Activated CD8-positive, alpha-beta memory T cell treated with anti-CD3 and anti-CD28 coated beads, Interleukin-2, amount 10 ng/mL, durations not matched to agents 7 days and 5 days (primary cell): ENCODE measurements around the gene FUBP3. TPM values are rescaled to one million over a fixed set of nuclear protein-coding genes. Genes with fewer than 3 reads are reported as not detected.

Source experiments
- ATAC-seq: fragments of 150-1000 bp; cut with Tn5 transposase; one replicate; pipeline ENCODE4 v1.10.0; 2021; ENCODE audit warnings: moderate library complexity
- CTCF ChIA-PET: fragments of 350-600 bp; sonication (Branson Sonifier 250); formaldehyde crosslinking; loops from one replicate; lab custom pipeline; 2021; ENCODE audit warnings: antibody characterized with exemption; lab: Charles Lee
- DNase-seq: peaks from one replicate; pipeline ENCODE4 v3.0.0-alpha.2; 2020
- H3K27ac Mint-ChIP-seq: one replicate; pipeline ENCODE4 v1.8.0; 2021; ENCODE audit warnings: mild to moderate bottlenecking, mixed read lengths
- H3K27me3 Mint-ChIP-seq: one replicate; pipeline ENCODE4 v1.8.0; 2021; ENCODE audit warnings: mixed read lengths
- H3K36me3 Mint-ChIP-seq: one replicate; pipeline ENCODE4 v1.8.0; 2021; ENCODE audit warnings: mild to moderate bottlenecking, mixed read lengths
- H3K4me1 Mint-ChIP-seq: one replicate; pipeline ENCODE4 v1.8.0; 2021; ENCODE audit warnings: mixed read lengths
- H3K4me3 Mint-ChIP-seq: one replicate; pipeline ENCODE4 v1.8.0; 2021; ENCODE audit warnings: mild to moderate bottlenecking, moderate library complexity, mixed read lengths
- H3K9me3 Mint-ChIP-seq: one replicate; pipeline ENCODE4 v1.8.0; 2022; ENCODE audit warnings: low read depth, mixed read lengths
- total RNA-seq, 2 experiments: library from RNA; stranded (reverse); gene quantifications; one replicate each; pipeline ENCODE4 v1.2.3, GENCODE V29; 2021

Gene FUBP3
- total RNA-seq, 2 experiments from 2014 or later: 37.8 to 46.0 TPM

DNA sequence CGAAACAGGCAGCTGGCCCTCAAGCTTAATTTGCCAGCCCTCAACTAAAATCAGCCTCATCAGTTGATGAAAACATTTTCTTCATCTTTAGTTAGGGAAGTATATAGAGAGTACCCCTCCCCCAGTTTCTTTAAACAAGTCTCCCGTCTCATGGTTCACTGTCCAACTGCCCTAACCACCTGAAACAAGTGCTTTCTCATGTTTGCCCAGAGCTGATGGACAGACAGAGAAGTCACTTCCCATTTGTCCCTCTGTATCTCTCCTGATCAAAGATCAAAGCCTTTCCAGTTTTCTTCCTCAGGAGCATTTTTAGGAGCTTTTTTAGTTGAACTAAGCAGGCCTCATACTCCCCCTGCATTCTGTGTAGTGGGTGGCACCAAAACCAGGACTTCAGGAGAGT is 21.7 kb downstream of the FUBP3 start:
- Mint-ChIP-seq H3K4me1 (no peaks in the 10 kb centered on the region), H3K27ac (no peak overlapping the region), H3K36me3 (peaks cover 26% of the 10 kb centered on the region), H3K27me3 (no peaks in the 10 kb centered on the region), H3K4me3 (no peak overlapping the region), H3K9me3 (no peaks in the 10 kb centered on the region)
- ATAC-seq (no peak), DNase-seq (no peak)
- CTCF ChIA-PET: interaction anchor here (1.6 kb wide), 1 partner anchor 8 kb away, joined by 3 read pairs; no protein-coding TSS in a partner anchor

DNA sequence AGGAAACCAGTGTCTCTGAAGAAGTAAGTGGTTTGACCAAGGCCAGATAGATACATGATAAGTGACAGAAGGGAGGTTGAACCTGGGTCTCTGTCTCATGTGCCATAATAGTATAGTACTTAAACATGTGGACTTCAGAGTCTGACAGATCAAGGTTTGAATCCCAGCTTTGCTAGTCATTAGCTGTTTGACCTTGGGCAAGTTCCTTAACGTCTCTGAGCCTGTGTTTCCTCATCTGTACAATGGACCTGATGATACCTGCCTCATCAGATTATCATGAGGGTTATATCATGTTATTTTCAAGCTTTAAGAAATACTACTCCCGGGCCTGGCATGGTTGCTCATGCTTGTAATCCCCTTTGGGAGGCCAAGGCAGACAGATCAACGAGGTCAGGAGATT is 24.9 kb downstream of the FUBP3 start:
- H3K4me3 Mint-ChIP-seq: no peak overlapping the region
- H3K9me3 Mint-ChIP-seq: no peaks in the 10 kb centered on the region

DNA sequence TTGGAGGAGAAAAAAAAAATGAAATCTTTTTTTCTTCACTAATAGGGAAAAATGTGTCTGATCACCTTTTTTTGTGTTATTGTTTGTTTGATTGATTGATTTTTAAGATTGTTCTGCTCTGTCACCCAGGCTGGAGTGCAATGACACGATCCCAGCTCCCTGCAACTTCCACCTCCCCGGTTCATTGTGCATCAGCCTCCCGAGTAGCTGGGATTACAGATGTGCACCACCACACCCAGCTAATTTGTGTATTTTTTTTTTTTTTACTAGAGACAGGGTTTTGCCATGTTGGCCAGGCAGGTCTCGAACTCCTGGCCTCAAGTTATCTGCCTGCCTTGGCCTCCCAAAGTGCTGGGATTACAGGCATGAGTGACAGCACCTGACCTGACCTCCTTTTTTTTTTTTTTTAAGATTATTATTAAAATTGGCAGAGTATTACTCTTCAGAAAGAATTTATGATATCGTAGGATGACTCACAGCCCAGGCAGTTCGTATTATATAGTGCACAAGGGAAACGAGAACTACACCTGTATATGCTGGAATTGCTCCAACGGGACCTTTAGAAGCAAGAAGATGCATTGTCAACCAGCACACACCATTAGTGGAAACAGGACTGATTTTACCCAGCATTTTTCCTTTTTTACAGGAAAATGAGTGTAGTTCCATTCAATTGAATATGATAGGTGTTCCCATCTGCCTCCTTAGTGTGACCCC is 27.7 kb downstream of the FUBP3 start:
- no peaks in the 10 kb centered on the region for H3K4me1 Mint-ChIP-seq
- DNase-seq (no peak), ATAC-seq (no peak)
- H3K9me3 Mint-ChIP-seq: no peaks in the 10 kb centered on the region
- no peaks in the 10 kb centered on the region for H3K27me3 Mint-ChIP-seq
- CTCF ChIA-PET: no interaction called here
- H3K27ac Mint-ChIP-seq: no peak overlapping the region
- peaks cover 18% of the 10 kb centered on the region for H3K36me3 Mint-ChIP-seq
- no peak overlapping the region for H3K4me3 Mint-ChIP-seq

More for the DNA sequence above, 24.9 kb downstream of the FUBP3 start:
- CTCF ChIA-PET: interaction anchor here (0.9 to 1.2 kb wide), 2 partner anchors 16 to 78 kb away, joined by 3 read pairs; no protein-coding TSS in a partner anchor
- ATAC-seq: no peak
- no peak overlapping the region for H3K27ac Mint-ChIP-seq
- H3K27me3 Mint-ChIP-seq: no peaks in the 10 kb centered on the region
- no peaks in the 10 kb centered on the region for H3K4me1 Mint-ChIP-seq
- DNase-seq: no peak
- H3K36me3 Mint-ChIP-seq: peaks cover 24% of the 10 kb centered on the region

DNA sequence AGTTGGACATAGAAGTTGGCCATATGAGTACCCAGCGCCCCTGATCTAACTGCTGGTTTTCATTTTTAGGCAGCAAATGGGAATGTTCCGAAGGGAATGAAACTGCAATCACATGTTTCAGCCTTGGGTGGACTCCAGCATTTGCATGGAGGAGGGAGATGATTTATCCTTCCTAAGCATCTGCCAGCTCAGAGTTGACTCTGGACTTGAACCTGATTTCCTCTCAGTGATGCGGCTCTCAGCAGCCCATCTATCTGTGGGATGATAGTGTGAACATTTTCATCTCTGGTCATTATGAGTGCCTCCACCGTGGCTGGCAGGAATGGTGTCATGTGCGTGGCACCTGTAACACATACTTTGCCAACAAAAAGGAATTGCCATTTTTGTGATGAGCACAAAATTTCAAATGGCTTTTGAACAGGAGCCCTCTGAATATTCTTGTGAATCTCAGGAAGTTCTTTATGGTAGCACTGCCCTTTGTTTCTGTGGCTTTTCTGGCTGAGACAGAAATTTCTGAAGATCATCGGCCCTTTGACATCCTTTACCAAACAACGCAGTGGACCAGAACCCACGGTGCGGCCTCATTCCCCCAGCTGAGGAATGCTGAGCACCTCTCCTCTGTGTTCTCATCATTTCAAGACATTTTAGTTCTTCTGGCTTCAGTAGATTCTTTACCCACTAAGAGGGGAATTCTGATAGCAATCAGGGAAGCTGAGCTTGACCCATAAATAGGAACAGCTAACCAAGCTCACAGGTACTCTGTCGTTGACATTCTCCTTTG is 28.5 kb downstream of the FUBP3 start:
- H3K36me3 Mint-ChIP-seq: peaks cover 14% of the 10 kb centered on the region
- CTCF ChIA-PET: no interaction called here
- no peak overlapping the region for H3K27ac Mint-ChIP-seq
- H3K9me3 Mint-ChIP-seq: no peaks in the 10 kb centered on the region
- no peaks in the 10 kb centered on the region for H3K4me1 Mint-ChIP-seq
- ATAC-seq (no peak), DNase-seq (no peak)
- H3K27me3 Mint-ChIP-seq: no peaks in the 10 kb centered on the region
- no peak overlapping the region for H3K4me3 Mint-ChIP-seq

DNA sequence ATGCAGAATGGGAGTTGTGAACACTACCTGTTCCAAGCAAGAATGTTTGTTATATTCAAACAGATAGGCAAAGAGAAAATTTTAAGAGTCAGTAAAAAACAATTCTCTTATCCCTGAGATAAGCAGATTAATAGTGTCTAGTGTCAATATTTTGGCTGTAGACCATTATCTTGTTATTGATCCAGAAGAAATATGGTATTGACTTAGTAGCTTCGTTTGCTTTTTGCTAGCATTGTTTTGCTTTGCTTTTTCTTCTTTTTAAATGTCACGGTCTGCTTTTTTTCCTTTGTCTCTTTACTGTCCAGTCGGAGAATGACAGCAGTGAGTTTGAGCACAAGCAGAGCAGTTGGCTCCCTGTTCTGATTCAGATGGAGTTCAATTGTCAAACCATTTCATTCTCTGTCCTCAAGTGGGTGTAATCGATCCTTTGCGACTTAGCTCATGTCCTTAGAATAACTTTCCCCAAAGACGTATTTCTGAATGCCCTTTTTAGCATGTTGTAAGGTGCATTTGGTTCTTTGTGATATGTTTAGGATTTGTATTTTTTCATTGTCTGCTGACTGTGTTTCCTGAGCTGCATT is 29.3 kb downstream of the FUBP3 start:
- DNase-seq (no peak), ATAC-seq (no peak)
- Mint-ChIP-seq H3K27ac (no peak overlapping the region), H3K27me3 (no peaks in the 10 kb centered on the region), H3K4me3 (no peak overlapping the region), H3K36me3 (peaks cover 11% of the 10 kb centered on the region), H3K9me3 (no peaks in the 10 kb centered on the region), H3K4me1 (no peaks in the 10 kb centered on the region)
- CTCF ChIA-PET: no interaction called here

DNA sequence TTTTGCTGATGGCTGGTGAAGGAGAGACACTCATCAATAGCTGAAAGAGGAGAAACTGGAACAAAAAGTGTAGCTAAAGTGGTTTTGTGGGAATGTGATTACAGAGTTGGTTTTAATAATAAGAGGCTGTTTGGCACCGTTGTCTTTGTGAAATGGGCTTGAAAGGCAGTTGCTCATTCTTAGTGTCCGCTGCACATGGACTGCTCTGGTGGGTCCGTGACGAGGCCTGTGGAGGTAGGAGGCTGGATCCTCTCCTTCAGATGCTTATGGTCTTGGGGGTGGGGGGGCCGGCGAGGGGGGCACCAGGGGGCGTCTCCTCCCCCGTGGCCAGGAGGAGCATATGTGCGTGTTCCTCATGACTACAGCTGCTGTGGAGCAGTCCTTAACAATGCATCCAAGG is 29.8 kb downstream of the FUBP3 start:
- CTCF ChIA-PET: no interaction called here
- H3K27ac Mint-ChIP-seq: no peak overlapping the region

DNA sequence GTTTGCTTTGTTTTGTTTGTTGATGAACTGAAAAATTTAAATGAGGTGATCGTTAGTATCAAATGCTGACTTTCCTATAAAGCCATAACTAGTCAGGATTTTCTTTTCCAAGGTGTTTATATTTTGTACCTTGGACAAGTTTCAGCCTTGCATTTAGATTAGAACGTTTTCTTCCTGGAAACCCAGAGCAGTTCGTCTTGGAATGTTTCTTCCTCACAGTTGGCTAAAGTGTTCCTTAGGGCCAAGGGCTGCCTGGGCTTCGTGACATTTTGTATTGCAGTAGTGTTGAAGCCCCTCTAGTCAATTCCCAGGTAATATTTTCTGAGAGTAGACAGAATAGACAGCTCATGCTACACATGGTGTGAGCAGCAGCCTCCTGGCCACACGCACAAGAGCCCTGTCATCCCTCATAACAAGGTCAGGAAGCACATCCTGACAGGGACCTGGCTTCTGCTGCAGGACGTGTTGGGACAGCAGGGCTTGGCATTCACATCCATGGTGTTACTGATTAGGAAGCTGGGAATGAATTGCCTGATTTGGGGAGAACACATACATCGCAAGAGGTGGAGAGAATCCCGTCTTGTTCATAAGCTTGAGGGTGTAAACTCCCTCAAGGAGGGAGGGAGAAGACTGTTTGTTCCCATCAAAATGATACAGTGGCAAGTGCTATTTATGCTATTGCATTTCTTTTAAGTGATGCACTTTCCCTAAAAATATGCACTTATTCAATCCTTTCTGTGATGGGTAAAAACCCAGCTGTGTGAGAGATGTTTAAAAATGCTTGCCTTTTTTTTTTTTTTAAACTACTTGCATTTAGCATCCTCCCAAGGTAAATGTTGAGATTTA is 31.7 kb downstream of the FUBP3 start:
- Mint-ChIP-seq H3K4me3 (no peak overlapping the region), H3K36me3 (peaks cover 9% of the 10 kb centered on the region), H3K9me3 (no peaks in the 10 kb centered on the region), H3K27ac (no peak overlapping the region), H3K4me1 (no peaks in the 10 kb centered on the region), H3K27me3 (no peaks in the 10 kb centered on the region)
- DNase-seq: no peak
- CTCF ChIA-PET: no interaction called here
- ATAC-seq: no peak

More for the DNA sequence above, 29.8 kb downstream of the FUBP3 start:
- Mint-ChIP-seq H3K4me3 (no peak overlapping the region), H3K4me1 (no peaks in the 10 kb centered on the region), H3K9me3 (no peaks in the 10 kb centered on the region), H3K36me3 (peaks cover 8% of the 10 kb centered on the region), H3K27me3 (no peaks in the 10 kb centered on the region)
- ATAC-seq (no peak), DNase-seq (no peak)

DNA sequence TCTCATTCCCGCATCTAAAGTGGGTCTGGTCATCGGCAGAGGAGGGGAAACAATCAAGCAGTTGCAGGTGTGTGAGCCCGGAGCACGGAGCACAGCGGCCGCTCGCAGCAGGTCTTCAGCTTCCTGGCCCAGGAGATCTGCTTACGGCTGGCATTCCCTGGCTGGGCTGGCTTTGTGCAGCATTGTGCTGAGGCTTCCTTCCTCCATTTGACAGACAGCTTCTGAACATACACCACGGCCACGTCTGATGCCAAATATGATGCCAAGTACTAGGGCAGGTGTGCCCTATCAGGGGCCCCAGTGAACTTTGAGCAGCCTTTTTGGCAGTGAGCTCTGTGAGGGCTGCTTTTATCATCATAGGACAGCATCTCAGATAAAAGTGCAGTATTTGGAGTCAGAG is 37.1 kb downstream of the FUBP3 start:
- H3K36me3 Mint-ChIP-seq: peaks cover 25% of the 10 kb centered on the region
- no peak for DNase-seq
- H3K27ac Mint-ChIP-seq: no peak overlapping the region
- no peak overlapping the region for H3K4me3 Mint-ChIP-seq
- no peaks in the 10 kb centered on the region for H3K4me1 Mint-ChIP-seq
- H3K9me3 Mint-ChIP-seq: no peaks in the 10 kb centered on the region
- no peaks in the 10 kb centered on the region for H3K27me3 Mint-ChIP-seq
- no peak for ATAC-seq
- CTCF ChIA-PET: no interaction called here

DNA sequence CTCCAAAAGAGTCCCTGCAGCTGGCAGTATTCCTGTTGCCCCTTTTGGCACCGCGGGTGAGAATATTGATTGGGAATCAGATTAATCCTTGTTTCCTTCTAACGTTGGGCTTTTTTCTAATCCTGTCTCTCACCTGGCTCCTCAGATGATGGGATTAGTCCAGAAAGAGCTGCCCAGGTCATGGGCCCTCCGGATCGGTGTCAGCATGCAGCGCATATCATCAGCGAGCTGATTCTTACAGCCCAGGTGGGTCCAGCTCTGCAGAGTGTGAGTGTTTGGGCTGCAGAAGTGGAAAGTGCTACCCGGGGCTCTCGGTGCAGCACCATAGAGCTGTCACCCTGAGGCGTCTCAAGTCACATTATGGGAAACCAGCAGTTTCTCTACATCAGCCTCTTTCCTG is 44.1 kb downstream of the FUBP3 start:
- DNase-seq: no peak
- Mint-ChIP-seq H3K27me3 (no peaks in the 10 kb centered on the region), H3K27ac (no peak overlapping the region), H3K4me1 (no peaks in the 10 kb centered on the region), H3K9me3 (no peaks in the 10 kb centered on the region), H3K4me3 (no peak overlapping the region), H3K36me3 (peaks cover 28% of the 10 kb centered on the region)
- CTCF ChIA-PET: no interaction called here
- no peak for ATAC-seq

DNA sequence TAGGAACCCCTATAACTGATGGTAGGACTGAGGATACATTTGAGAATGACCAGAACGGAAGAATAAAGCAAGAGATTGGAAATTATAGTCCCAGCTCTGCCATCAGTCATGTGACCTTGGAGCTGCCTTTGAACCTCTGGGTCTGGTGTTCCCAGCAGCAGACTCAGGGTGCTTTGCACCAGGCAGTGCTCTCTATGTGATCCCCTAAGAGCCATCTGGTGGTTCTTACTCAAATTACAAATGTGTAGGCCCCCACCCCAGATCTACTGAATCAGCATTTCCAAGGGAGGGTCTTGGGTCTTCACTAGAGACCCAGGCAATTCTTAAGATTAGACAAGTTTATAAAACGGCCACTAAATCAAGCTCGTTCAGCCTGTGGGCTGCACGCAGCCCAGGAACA is 44.8 kb downstream of the FUBP3 start:
- Mint-ChIP-seq H3K9me3 (no peaks in the 10 kb centered on the region), H3K4me1 (no peaks in the 10 kb centered on the region), H3K4me3 (no peak overlapping the region), H3K36me3 (peaks cover 28% of the 10 kb centered on the region), H3K27ac (no peak overlapping the region), H3K27me3 (no peaks in the 10 kb centered on the region)
- no peak for DNase-seq
- ATAC-seq: no peak
- CTCF ChIA-PET: no interaction called here

DNA sequence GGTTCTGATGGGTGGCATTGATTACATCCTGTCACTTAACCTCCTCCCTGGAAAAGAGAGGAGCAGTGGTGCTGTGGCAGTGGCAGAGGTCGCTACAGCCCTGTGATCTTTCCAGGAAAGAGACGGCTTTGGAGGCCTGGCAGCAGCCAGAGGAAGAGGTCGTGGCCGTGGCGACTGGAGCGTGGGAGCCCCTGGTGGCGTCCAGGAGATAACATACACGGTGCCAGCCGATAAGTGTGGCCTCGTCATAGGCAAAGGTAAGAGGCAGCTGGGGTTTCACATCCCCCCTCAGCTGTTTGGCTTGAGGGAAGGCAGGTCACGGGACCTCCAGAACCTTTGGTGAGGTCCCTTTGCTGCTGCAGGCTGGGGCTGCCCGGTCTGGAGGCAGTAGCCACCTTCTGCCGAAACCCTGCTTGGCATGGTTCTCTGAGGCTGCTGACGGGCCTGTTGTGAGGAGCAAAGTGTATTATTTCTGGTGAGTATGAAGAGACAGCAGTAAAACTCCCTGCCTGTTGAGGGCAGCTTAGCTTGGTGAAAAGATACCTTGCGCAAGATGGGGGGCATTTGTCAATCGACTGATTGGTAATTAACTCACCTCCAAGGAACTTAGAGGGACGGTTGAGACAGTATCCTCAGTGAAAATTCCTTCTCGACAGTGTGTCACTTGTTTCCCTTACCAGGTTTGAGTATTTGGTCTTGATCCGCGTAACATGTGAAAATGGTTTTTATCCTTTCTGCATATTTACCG is 47.0 kb downstream of the FUBP3 start:
- no peak overlapping the region for H3K27ac Mint-ChIP-seq
- H3K9me3 Mint-ChIP-seq: no peaks in the 10 kb centered on the region
- CTCF ChIA-PET: no interaction called here
- ATAC-seq (no peak), DNase-seq (no peak)
- H3K27me3 Mint-ChIP-seq: no peaks in the 10 kb centered on the region
- H3K4me3 Mint-ChIP-seq: no peak overlapping the region
- peaks cover 15% of the 10 kb centered on the region for H3K36me3 Mint-ChIP-seq
- no peaks in the 10 kb centered on the region for H3K4me1 Mint-ChIP-seq

DNA sequence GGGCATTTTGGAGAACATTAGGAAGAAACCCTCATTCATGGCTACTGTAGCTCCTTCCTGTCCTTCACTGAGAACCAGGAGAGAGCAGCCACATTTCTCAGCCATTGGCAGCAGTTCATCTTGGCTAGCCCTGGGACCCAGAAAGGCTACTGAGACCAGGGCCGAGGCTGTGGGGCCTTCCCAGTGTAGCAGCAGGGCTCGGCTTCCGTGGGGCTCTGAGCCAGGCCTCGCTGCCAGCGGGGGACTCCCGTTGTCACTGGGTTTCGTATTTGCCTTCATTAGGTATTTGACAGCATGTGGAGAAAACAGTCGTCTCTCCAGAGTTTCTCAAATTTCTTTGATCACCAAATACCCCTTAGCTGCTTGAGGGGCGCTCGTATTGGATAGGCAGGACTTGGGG is 47.7 kb downstream of the FUBP3 start:
- no peaks in the 10 kb centered on the region for H3K27me3 Mint-ChIP-seq
- H3K9me3 Mint-ChIP-seq: no peaks in the 10 kb centered on the region
- peaks cover 18% of the 10 kb centered on the region for H3K36me3 Mint-ChIP-seq
- ATAC-seq (no peak), DNase-seq (no peak)
- H3K4me3 Mint-ChIP-seq: no peak overlapping the region
- H3K4me1 Mint-ChIP-seq: no peaks in the 10 kb centered on the region
- CTCF ChIA-PET: no interaction called here
- H3K27ac Mint-ChIP-seq: no peak overlapping the region
